OCI-LY3 (cell line): ENCODE measurements around the gene CREB3L2.

Source experiments
- CTCF ChIP-seq: fragments of 200-600, 300-600 bp; sonication (generic); IDR thresholded peaks from 2 replicates; pipeline ENCODE4 v1.5.1; 2014; ENCODE audit warnings: antibody characterized with exemption, low read length, low read depth
- EZH2phosphoT487 ChIP-seq: fragments of 200-600 bp; shearing (Covaris generic); IDR thresholded peaks from 2 replicates; pipeline ENCODE4 v1.6.1; 2018; ENCODE audit warnings: antibody characterized with exemption, mixed run types, low read depth

DNA sequence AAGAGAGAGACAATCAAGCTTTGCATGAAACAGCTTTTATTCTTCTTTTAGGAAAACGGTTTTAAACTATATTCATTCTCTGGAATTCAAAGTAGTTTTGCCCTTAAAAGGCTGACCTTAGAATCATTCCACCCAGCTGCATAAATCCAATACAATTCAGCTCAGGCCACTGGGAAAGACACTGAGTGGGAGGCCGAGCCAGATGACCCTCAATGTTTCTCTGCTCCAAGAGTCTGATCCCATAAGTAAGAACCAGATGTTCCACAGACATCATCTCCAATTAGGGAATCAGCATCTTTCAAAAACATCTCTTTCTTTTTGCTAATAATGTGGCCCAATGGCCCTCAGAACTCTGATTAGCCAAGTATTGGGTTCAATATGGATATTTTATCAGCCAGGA is 26.1 kb downstream of the CREB3L2 start:
- no peak for TF ChIP-seq EZH2phosphoT487
- TF ChIP-seq CTCF: no peak
